ENCODE results near the gene CFAP73. TPM values are rescaled to one million over a fixed set of nuclear protein-coding genes. Genes with fewer than 3 reads are reported as not detected.
A peak's percentile ranks its signal among the peaks of the same experiment; 100 is the strongest.

CFAP73 gene
- total RNA-seq, 3 donors from 2014 or later = 0.29 TPM; not detected in 2

DNA sequence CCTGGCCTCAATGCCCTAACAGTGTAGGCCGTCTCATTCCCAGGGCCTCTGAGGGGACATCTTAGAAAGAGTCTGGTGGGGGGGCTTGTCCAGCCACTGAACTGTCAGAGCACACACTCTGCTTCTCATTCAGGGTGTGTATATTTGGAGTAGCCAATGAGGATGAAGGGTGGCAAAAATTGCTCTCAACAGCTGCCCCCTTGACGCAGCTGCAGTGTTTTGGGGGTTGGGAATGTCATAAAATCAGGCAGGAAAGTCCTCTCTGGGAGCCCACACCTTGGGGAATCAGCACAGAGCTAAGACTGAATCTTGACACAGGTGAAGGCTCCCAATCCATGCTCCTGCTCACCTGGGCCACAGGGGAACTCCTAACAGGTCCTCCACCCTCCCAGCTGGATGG, 15.5 kb upstream of the CFAP73 start:
- Histone ChIP-seq H3K27me3 (peaks cover 0 to 12% of the 10 kb centered on the region in 2 donors), H3K4me3 (no peak overlapping the region), H3K9me3 (no peaks in the 10 kb centered on the region), H3K27ac (no peak overlapping the region), H3K36me3 (no peaks in the 10 kb centered on the region), H3K4me1 (no peaks in the 10 kb centered on the region)
- DNase-seq (ENCODE audit: low spot score in 2 of 2) = no peak
- TF ChIP-seq, protein P1, sequence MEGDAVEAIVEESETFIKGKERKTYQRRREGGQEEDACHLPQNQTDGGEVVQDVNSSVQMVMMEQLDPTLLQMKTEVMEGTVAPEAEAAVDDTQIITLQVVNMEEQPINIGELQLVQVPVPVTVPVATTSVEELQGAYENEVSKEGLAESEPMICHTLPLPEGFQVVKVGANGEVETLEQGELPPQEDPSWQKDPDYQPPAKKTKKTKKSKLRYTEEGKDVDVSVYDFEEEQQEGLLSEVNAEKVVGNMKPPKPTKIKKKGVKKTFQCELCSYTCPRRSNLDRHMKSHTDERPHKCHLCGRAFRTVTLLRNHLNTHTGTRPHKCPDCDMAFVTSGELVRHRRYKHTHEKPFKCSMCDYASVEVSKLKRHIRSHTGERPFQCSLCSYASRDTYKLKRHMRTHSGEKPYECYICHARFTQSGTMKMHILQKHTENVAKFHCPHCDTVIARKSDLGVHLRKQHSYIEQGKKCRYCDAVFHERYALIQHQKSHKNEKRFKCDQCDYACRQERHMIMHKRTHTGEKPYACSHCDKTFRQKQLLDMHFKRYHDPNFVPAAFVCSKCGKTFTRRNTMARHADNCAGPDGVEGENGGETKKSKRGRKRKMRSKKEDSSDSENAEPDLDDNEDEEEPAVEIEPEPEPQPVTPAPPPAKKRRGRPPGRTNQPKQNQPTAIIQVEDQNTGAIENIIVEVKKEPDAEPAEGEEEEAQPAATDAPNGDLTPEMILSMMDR (IDR thresholded peaks at IDR 0.05) = no peak
- TF ChIP-seq POLR2AphosphoS5 (IDR thresholded peaks at IDR 0.05) = no peak
- intact Hi-C loops (cut with DNase I; ENCODE audit: low total_unique reads) = no loop called here

DNA sequence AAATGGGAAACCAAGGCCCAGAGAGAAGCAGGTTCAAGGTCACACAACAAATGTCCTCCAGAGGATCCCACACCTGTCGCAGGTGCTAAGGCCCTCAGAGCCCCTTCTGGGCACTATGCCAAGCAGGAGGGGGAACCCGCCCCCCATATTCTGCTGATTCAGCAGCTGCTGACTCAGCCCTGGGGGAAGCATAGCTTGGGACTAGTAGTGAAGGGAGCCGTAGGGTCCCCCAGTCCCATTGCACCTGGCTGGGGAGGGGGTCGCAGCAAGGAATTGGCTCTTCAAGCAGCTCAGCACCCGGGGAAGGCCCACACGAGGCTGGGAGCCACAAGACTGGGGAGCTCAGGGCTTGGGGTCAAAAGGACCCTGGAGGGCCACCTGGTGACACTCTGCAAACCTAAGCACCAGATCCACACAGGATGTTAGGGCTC, 15.0 kb upstream of the CFAP73 start:
- H3K27ac ChIP-seq = no peak overlapping the region
- H3K4me3 ChIP-seq = peak overlapping the region in 2 of 3 donors; percentile 51 to 61
- no peaks in the 10 kb centered on the region for H3K4me1 ChIP-seq
- H3K9me3 ChIP-seq = no peaks in the 10 kb centered on the region
- intact Hi-C loops (cut with DNase I; ENCODE audit: low total_unique reads) = no loop called here
- DNase-seq (ENCODE audit: low spot score in 2 of 2) = no peak
- TF ChIP-seq POLR2AphosphoS5 (IDR thresholded peaks at IDR 0.05) = no peak
- no peak for TF ChIP-seq POLR2A (IDR thresholded peaks at IDR 0.05)
- TF ChIP-seq, protein P1 (IDR thresholded peaks at IDR 0.05) = no peak
- no peaks in the 10 kb centered on the region for H3K36me3 ChIP-seq
- peaks cover 0 to 12% of the 10 kb centered on the region in 2 donors for H3K27me3 ChIP-seq

DNA sequence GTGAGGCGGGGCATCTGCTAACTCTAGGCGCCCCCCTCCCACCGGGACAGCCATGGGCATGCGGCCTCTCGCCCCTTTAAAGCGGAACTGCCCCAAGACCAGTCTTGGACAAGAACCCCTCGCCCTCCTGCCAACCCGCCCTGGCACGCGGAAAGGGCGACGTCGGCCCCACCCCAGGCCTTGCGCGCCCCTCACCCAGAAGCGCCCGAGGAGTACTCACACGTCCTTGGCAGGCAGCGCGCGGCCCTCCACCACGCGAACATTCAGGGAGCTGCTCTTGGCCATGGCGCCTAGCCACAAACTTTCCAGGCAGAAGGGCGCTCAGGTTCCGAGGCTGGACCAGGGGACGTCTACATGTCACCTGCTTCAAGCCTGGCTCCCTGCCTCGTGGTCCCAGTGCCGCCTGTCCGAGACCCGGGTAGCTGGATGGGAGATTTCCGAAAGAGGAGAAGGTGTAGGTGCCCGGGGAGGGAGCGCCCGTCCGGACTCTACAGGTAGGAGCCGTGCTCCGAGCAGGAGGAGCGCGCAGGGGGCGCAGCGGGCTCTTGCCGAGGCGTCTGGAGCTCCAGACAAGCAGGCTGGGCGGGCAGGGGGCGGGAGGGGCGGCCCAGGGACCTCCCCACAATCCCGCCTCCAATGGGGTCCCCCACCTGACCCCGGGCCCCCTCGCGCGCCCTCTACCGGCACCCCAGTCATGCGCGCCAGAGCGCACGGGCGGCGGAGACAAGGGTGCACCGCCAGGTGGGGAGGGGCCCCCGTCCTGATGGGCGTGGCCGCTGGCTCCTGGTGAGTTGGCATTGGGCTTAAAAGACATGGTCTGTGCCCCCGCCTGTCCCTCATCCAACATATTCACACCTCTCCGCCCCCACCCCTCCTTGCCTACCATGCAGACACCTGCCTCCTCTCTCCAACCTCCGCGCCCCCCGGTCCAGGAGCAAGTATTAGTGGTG, 14.1 kb upstream of the CFAP73 start, which contains the start of gene RASAL1:
Gene RASAL1 (minus strand): TSS at position 584 of the 950 bp plus-strand sequence. CDS start 299 bp downstream, at position 285.
- no peaks in the 10 kb centered on the region for H3K36me3 ChIP-seq
- intact Hi-C loops (cut with DNase I; ENCODE audit: low total_unique reads) = no loop called here
- H3K4me1 ChIP-seq = no peaks in the 10 kb centered on the region
- peak in 1 of 2 donors; percentile 60 for DNase-seq (ENCODE audit: low spot score in 2 of 2)
- no peak for TF ChIP-seq POLR2A (IDR thresholded peaks at IDR 0.05)
- TF ChIP-seq POLR2AphosphoS5 (IDR thresholded peaks at IDR 0.05) = no peak
- TF ChIP-seq, protein P1 (IDR thresholded peaks at IDR 0.05) = peak in 1 of 3 donors; percentile 25
- H3K27ac ChIP-seq = peak within 1 kb of the TSS; percentile 32 to 46
- H3K9me3 ChIP-seq = no peaks in the 10 kb centered on the region
- peaks cover 0 to 12% of the 10 kb centered on the region in 2 donors for H3K27me3 ChIP-seq
- H3K4me3 ChIP-seq = peak within 1 kb of the TSS in 2 of 3 donors; percentile 51 to 61

DNA sequence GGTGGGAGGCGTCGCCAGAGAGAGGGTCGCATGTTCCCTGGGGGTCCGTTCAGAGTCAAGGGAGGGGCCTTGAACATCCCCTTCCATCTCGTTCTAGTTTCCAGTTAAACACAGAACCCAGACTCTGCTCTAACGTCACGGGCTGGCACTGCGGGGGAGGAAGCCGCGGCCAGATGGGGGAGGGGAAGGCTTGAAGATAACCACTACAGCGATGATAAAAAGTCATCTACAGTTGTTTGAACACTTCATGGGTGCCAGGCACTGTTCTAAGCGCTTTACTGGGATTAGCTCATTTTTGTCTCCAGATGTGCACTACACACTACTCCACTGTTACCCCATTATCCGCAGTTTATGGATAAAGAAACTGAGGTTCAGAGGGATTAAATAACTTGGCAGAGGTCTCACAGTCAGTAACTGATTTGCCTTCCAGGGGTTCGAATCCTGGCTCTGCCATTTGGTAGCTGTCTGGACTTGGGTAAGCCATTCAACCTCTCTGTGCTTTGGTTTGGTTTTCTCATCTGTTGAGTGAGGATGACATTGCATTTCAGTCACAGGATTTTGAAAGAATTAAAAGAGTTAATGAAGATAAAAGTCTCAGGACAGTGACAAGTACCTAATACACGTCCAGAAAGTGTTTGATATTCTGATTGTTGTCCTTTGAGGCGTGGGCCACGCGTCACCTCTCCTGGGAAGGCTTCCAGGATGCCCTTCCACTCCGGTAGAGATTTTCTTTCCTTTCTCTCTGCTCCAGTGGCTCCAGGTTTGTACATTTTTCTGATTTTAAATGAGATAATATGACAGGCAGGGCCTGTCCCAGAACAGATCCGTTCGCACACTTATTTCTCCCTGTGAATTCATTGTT, 13.2 kb upstream of the CFAP73 start:
- DNase-seq (ENCODE audit: low spot score in 2 of 2) = no peak
- TF ChIP-seq, protein P1 (IDR thresholded peaks at IDR 0.05) = no peak
- no peak for TF ChIP-seq POLR2AphosphoS5 (IDR thresholded peaks at IDR 0.05)
- no peak for TF ChIP-seq POLR2A (IDR thresholded peaks at IDR 0.05)
- Histone ChIP-seq H3K9me3 (no peaks in the 10 kb centered on the region), H3K36me3 (no peaks in the 10 kb centered on the region), H3K4me3 (peak overlapping the region in 2 of 3 donors; percentile 51 to 61), H3K27me3 (peaks cover 0 to 12% of the 10 kb centered on the region in 2 donors), H3K27ac (peak overlapping the region; percentile 32 to 46), H3K4me1 (no peaks in the 10 kb centered on the region)
- intact Hi-C loops (cut with DNase I; ENCODE audit: low total_unique reads) = no loop called here

Measured in breast epithelium (tissue), 4 donors.